Heart right ventricle (tissue), 16 donors: ENCODE results near the gene RPGR. TPM values are rescaled to one million over a fixed set of nuclear protein-coding genes. Genes with fewer than 3 reads are reported as not detected.

Source experiments
- ATAC-seq, 8 donors: fragments of 200-7000 bp; cut with Tn5 transposase; one replicate each; pipeline ENCODE4 v1.9.1; 2020; ENCODE audit warnings: mild to moderate bottlenecking in 8 of 8, moderate library complexity in 8 of 8, moderate number of reproducible peaks in 1 of 8
- DNase-seq, 2 donors: peaks; one replicate each; pipeline ENCODE4 v3.0.0-alpha.2; 2020
- H3K27ac ChIP-seq, 10 donors: fragments of 200-600 bp; sonication (generic) in 2 of 10; one replicate each; pipeline versions ENCODE4 v1.5.0 to v1.8.0; 2020 to 2022; ENCODE audit warnings: mild to moderate bottlenecking in 3 of 10
- H3K27me3 ChIP-seq, 7 donors: fragments of 200-600 bp; one replicate each; pipeline ENCODE4 v1.8.0; 2021 to 2022; ENCODE audit warnings: mild to moderate bottlenecking in 2 of 7
- H3K36me3 ChIP-seq, 9 donors: fragments of 200-600 bp; sonication (generic) in 1 of 9; one replicate each; pipeline versions ENCODE4 v1.5.0 to v1.8.0; 2020 to 2022; ENCODE audit warnings: mild to moderate bottlenecking in 2 of 9
- H3K4me1 ChIP-seq, 9 donors: fragments of 200-600 bp; sonication (generic) in 1 of 9; one replicate each; pipeline versions ENCODE4 v1.5.0 to v1.8.0; 2020 to 2022; ENCODE audit warnings: mild to moderate bottlenecking in 4 of 9
- H3K4me3 ChIP-seq, 10 donors: fragments of 200-600 bp; sonication (generic) in 2 of 10; one replicate each; pipeline versions ENCODE4 v1.5.0 to v1.8.0; 2020 to 2022; ENCODE audit warnings: mild to moderate bottlenecking in 7 of 10, moderate library complexity in 2 of 10
- H3K9me3 ChIP-seq, 11 donors: fragments of 200-600 bp in 10 of 11; sonication (generic) in 2 of 11; one replicate each; pipeline versions ENCODE4 v1.5.0 to v1.8.0; 2013 to 2022; ENCODE audit warnings: mild to moderate bottlenecking in 2 of 11, control low read depth in 1 of 11, moderate library complexity in 1 of 11
- WGBS, 2 donors: extraction: QIAGEN DNeasy Blood & Tissue Kit; methylation state at CpG; one replicate each; pipeline ENCODE4 v1.1.7; 2013; ENCODE audit warnings: inconsistent platforms in 1 of 2; 5-methylcytosine and 5-hydroxymethylcytosine counted together
- intact Hi-C, 10 donors: fragments of 100-400 bp; cut with DNase I; formaldehyde crosslinking; loops; one replicate each; pipeline versions ENCODE4 v1.11.1 to v1.14.2; 2022
- polyA plus RNA-seq, 2 donors: library from polyadenylated mRNA; stranded (reverse); fragments of 200-250 nt; gene quantifications; one replicate each; pipeline ENCODE4 v1.2.3, GENCODE V29; 2013
- total RNA-seq, 10 donors: library from RNA; stranded (reverse); fragmentation: NEBNext Ultra II Directional in 3 of 10; extraction: Animal tissue kit (Norgen Biotek cat#: 25700) in 3 of 10; gene quantifications; one replicate each; pipeline versions ENCODE4 v1.2.1 to v1.2.4, GENCODE V29; 2021 to 2023
- TF ChIP-seq, protein P1 (sequence below), 9 donors: fragments of 200-600 bp; sonication (generic) in 2 of 9; IDR thresholded peaks; one replicate each; pipeline versions ENCODE4 v1.5.0 to v1.8.0; 2021 to 2022; ENCODE audit warnings: antibody characterized with exemption in 9 of 9, mild to moderate bottlenecking in 5 of 9, moderate library complexity in 1 of 9
- donor health status: Arrhythmogenic right ventricular cardiomyopathy.
- donor health status: ischemic (EF 13 %, LVEDD 7.1; RV severe dilation, severe dysfunction).
- donor health status: healthy with polysubstance abuse.
- donor health status: DM: no; HTN: yes; CAD: no.
- donor health status: DM: no; HTN: no; CAD: no.
- donor health status: ischemic (EF 25% LVEDD 6.9; RV normal size, moderate dysfunction).
- donor health status: ischemic (EF 25% LVEDD 5.7; RV mildly dilated, moderate dysfunction).
- donor health status: healthy.
- donor health status: DM: yes; HTN: yes; CAD: no.
- donor health status: Ischemic cardiomyopathy.
- donor health status: ischemic (EF 35%, LVEDD 5.7; RV mildly dilated, moderate dysfunction).
- donor health status: nonischemic (EF 11% LVEDD 7.7; RV severe dilation, severe dysfunction).
- donor health status: DM: yes; HTN: yes; CAD: no.
- donor health status: PGD.
- donor health status: ischemic (EF 29% LVEDD 5.4; RV normal size, mild dysfunction).
- donor health status: nonischemic (EF 23%, LVEDD 6.1; RV moderate dilation, normal function).

The RPGR gene
- total and polyA plus RNA-seq, 12 donors = 3.8 to 30.3 (median 6.0) TPM

DNA sequence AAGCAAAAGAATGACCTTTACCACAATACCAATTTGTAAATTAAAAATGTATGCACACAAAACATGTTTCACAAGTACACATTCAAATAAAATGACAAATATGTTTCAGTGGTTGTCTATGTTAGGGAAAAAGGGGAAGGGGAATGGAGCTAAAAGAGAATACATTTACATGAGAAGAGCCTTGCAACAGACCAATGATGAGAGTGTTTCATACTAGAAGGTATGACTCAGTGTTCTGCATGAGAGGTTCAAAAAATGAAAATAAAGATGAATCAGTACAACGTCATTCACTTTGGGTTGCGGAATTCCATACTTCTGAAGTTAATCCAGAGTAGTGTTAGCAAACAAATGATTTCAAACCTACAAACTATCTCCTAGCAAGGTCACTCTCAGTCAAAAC, 51.7 kb downstream of the RPGR start:
- ATAC-seq (no peak), DNase-seq (no peak)
- Histone ChIP-seq H3K27ac (no peak overlapping the region), H3K9me3 (no peaks in the 10 kb centered on the region), H3K36me3 (peaks cover 0 to 3% (median 0%) of the 10 kb centered on the region in 9 donors), H3K27me3 (peaks cover 0 to 15% (median 0%) of the 10 kb centered on the region in 7 donors), H3K4me3 (no peak overlapping the region), H3K4me1 (peaks cover 0 to 5% (median 0%) of the 10 kb centered on the region in 9 donors)
- intact Hi-C loops = loop anchor here in 2 of 10 donors (10.0 kb wide), 2 partner anchors 71 to 81 kb away; no protein-coding TSS in a partner anchor
- TF ChIP-seq, protein P1, sequence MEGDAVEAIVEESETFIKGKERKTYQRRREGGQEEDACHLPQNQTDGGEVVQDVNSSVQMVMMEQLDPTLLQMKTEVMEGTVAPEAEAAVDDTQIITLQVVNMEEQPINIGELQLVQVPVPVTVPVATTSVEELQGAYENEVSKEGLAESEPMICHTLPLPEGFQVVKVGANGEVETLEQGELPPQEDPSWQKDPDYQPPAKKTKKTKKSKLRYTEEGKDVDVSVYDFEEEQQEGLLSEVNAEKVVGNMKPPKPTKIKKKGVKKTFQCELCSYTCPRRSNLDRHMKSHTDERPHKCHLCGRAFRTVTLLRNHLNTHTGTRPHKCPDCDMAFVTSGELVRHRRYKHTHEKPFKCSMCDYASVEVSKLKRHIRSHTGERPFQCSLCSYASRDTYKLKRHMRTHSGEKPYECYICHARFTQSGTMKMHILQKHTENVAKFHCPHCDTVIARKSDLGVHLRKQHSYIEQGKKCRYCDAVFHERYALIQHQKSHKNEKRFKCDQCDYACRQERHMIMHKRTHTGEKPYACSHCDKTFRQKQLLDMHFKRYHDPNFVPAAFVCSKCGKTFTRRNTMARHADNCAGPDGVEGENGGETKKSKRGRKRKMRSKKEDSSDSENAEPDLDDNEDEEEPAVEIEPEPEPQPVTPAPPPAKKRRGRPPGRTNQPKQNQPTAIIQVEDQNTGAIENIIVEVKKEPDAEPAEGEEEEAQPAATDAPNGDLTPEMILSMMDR (IDR thresholded peaks at IDR 0.05) = no peak
- 82 to 95% methylated on average over 2 of the region's 2 CpGs for WGBS, 2 donors

DNA sequence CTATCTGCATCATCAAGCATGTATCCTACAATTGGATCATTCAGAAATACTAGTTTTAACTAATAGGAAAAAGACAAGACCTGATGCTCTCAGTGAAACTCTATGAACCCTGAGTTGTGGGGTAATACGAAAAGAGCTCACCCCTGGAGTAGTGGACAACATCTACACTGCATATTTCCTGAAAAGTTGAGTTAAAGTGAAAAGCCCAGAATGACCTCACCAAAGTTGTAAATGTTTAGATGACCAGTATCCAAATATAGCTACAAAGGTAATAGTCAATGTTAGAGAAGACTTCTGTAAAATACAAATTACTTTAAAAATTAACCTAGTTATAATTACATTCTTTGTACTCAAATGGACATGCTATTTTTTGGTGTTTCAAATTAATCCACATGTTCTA, 53.9 kb downstream of the RPGR start:
- H3K36me3 ChIP-seq = peaks cover 0 to 3% (median 0%) of the 10 kb centered on the region in 9 donors
- peaks cover 0 to 21% (median 0%) of the 10 kb centered on the region in 7 donors for H3K27me3 ChIP-seq
- intact Hi-C loops = loop anchor here in 2 of 10 donors (10.0 kb wide), 2 partner anchors 69 to 79 kb away; no protein-coding TSS in a partner anchor
- H3K27ac ChIP-seq = no peak overlapping the region
- H3K4me1 ChIP-seq = peaks cover 0 to 5% (median 0%) of the 10 kb centered on the region in 9 donors
- DNase-seq (no peak), ATAC-seq (no peak)
- 89 to 95% methylated on average over 1 of the region's 1 CpG for WGBS, 2 donors
- H3K9me3 ChIP-seq = no peaks in the 10 kb centered on the region
- TF ChIP-seq, protein P1 (IDR thresholded peaks at IDR 0.05) = no peak
- H3K4me3 ChIP-seq = no peak overlapping the region

DNA sequence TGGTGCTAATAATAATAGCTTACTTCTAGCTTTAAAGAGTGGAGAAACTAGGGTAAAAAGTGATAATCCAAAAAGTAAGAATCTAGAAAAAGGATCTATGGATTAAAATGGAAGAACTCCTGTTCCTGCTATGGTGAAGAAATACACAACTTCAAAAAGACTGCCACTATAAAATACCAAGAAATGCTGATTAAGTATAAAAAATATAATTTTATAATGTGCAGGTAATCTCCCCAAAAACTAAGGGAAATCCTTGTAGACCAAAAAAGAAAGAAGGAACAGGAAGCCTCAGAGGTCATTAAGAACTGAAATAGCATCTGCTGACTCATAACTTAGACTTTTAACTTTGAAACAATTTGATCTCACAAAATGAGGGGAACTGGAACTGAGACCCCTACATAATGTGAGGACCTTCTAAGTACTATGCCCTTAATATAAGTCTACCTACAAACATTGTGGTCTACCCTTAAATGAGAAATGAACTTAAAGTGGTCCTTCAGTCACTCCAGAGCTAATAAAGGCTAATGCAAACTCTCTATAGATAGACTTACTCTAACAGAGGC, 56.1 kb downstream of the RPGR start:
- H3K4me3 ChIP-seq = no peak overlapping the region
- H3K27ac ChIP-seq = no peak overlapping the region
- ATAC-seq = no peak
- H3K4me1 ChIP-seq = peaks cover 0 to 5% (median 0%) of the 10 kb centered on the region in 9 donors
- no peak for DNase-seq
- intact Hi-C loops = loop anchor here in 2 of 10 donors (10.0 kb wide), 2 partner anchors 66 to 76 kb away; no protein-coding TSS in a partner anchor
- H3K9me3 ChIP-seq = no peaks in the 10 kb centered on the region
- TF ChIP-seq, protein P1 (IDR thresholded peaks at IDR 0.05) = no peak
- peaks cover 0 to 3% (median 0%) of the 10 kb centered on the region in 9 donors for H3K36me3 ChIP-seq
- H3K27me3 ChIP-seq = peaks cover 0 to 18% (median 0%) of the 10 kb centered on the region in 7 donors

DNA sequence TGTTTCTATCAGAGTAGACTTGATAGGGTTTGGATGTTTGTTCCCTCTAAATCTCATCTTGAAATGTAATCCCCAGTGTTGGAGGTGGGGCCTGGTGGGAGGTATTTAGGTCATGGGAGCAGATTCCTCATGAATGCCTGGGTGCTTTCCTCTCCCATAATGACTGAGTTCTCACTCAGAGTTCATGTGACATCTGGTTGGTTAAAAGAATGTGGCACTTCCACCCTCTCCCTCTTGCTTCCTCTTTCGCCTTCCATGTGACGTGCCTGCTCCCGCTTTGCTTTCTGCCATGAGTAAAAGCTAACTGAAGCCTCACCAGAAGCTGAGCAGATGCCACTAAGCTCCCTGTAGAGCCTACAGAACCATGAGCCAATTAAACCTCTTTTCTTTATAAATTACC, 59.3 kb downstream of the RPGR start:
- ATAC-seq = no peak
- TF ChIP-seq, protein P1 (IDR thresholded peaks at IDR 0.05) = no peak
- 94 to 98% methylated on average over 3 of the region's 3 CpGs for WGBS, 2 donors

More for the DNA sequence above, 59.3 kb downstream of the RPGR start:
- H3K4me1 ChIP-seq = peaks cover 0 to 5% (median 0%) of the 10 kb centered on the region in 9 donors
- peaks cover 0 to 3% (median 0%) of the 10 kb centered on the region in 9 donors for H3K36me3 ChIP-seq
- DNase-seq = no peak
- no peak overlapping the region for H3K4me3 ChIP-seq
- no peaks in the 10 kb centered on the region for H3K9me3 ChIP-seq
- intact Hi-C loops = loop anchor here in 1 of 10 donors (10.0 kb wide), 1 partner anchor 57 kb away; the partner anchor contains the start of gene RPGR
- no peak overlapping the region for H3K27ac ChIP-seq
- H3K27me3 ChIP-seq = peaks cover 0 to 15% (median 0%) of the 10 kb centered on the region in 7 donors
